NCI-H1092 (cell line): ENCODE measurements around the gene CAV3.
A peak's percentile ranks its signal among the peaks of the same experiment; 100 is the strongest.
"Not testable (repeated sequence)": the region's sequence is repeated elsewhere in the genome, so short reads cannot be mapped to it uniquely, and the experiment has no call there.

Experiments used
- DNase-seq: peaks from one replicate; lab custom pipeline; 2025; lab: John Stamatoyannopoulos, UW

Gene CAV3

DNA sequence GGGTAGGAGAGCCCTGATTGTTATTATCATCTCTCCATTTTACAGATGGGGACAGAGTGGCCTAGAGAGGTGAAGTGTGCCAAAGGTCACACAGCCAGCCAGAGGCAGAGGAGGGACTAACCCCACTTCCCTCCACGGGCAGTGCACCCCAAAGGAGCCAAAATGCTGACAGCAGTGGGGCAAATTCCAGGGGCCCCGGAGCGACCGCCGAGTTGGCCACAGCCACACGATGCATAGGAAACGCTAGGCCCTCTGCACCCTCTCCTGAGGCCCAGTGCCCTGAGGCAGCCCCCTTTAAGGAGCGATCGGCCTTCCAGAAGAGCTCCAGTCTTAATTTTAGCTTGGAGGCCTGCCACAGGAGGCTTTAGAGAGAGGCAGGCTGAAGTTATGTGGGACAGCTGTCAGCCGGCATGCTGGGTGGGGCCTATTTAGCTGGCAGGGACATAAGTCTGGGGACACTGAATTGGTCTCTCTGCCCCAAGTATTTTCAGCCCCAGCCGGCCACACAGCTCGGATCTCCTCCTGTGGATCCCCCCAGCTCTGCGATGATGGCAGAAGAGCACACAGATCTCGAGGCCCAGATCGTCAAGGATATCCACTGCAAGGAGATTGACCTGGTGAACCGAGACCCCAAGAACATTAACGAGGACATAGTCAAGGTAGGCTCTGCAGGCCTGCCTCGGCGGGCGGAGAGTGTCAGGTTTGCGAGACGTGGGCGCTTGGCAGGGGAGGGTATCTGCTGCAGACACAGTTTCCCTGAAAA, at the start of gene CAV3:
TSS of gene CAV3 (plus strand) at position 471 of the 763 bp plus-strand sequence. CDS start at position 546, 75 bp downstream.
- DNase-seq: no peak

GRCh38 chr3:8684992-8685391, 48.6 kb upstream of the CAV3 start:
- not testable (repeated sequence) for DNase-seq

DNA sequence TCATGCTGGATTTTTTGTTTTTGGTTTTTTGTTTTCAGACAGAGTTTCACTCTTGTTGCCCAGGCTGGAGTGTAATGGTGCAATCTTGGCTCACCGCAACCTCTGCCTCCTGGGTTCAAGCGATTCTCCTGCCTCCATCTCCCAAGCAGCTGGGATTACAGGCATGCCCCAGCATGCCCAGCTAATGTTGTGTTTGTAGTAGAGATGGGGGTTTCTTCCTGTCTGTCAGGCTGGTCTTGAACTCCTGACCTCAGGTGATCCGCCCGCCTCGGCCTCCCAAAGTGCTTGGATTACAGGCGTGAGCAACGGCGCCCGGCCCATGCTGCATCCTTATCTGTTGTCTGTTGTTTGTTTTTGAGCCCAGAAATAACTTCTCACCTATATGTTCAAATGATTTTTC, 42.3 kb upstream of the CAV3 start:
- not testable (repeated sequence) for DNase-seq

DNA sequence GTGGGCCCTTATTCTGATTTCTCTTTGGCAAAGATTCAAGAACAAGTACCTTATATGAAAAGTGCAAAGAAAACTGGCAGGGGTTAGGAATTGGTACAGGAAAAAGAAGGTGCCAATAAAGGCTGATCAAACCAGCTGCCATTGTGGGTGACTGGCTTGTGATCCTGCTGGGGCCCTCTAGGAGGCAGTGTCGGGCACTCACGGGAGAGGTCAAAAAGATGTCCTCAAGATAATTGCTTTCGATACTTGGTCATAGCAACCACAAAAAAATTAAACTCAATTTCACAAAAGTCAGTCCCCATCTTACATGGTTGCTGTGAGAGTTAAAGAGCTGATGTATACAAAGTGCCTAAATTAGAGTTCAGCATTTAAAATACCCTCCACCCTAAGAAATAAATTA, 31.0 kb upstream of the CAV3 start:
- no peak for DNase-seq

- DNase-seq: no peak
These were observed 28.0 kb upstream of the CAV3 start for GRCh38 chr3:8705575-8705974.

- no peak for DNase-seq
These were observed 24.3 kb upstream of the CAV3 start for GRCh38 chr3:8709287-8709686.

- peak; percentile 24 for DNase-seq
These were observed 23.6 kb upstream of the CAV3 start for GRCh38 chr3:8709801-8710507.

DNA sequence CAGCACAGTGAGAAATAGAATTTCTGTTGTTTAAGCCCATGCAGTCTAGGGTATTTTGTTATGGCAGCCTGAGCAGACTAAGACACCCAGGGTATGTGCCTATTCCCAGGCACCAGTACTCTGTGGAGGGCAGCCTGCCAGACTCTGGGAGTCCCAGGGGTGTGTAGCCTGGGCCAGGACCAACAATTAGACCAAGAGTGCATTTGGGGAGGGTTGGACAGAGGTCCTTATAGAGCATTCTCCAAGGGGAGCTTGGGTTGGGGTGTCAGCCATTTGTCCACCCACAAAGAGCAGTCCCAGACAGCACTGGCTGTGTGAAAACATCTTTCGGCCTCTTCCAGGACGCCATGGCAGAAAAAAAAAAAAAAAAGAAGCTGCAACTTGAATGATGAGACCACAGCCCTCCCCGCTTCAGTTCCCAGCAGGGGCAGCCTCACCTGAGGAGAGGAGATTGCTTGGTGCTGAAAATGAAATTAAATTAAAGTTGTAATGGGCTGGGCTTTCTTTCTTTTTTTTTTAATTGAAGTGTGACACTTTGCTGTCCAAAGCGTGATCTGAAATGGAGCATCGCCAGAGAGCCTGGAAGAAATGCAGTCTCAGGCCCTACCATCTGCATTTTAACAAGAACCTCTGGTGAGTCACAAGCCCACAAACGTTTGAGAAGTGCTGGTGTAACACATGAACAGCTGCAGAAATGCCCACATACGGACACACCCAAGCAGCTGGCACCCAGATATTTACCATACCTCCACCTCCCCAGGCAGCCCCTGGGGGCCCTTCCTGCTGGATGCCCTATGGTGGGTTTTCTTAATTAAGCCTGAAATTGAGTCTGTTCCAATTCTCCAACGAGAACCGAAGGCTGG, 21.3 kb upstream of the CAV3 start:
- DNase-seq: no peak

DNA sequence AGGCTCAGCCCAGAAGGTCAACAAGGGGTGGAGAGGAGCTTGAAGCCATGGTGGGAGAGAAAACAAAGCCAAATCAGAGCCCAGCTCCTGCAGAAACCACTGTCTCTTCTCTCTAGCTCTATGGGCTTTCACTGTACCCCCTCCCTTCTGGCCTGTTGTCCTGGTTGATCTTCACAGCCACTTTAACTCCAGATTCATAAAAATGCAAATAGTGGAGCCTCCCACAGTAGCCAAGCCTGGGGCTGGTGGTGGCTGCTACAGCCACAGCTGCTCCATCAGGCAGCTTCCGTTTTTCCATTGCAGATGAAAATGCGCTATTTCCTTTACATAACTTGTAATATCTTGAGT, 20.7 kb upstream of the CAV3 start:
- DNase-seq: no peak

GRCh38 chr3:8713901-8714759, 19.5 kb upstream of the CAV3 start:
- DNase-seq: no peak

DNA sequence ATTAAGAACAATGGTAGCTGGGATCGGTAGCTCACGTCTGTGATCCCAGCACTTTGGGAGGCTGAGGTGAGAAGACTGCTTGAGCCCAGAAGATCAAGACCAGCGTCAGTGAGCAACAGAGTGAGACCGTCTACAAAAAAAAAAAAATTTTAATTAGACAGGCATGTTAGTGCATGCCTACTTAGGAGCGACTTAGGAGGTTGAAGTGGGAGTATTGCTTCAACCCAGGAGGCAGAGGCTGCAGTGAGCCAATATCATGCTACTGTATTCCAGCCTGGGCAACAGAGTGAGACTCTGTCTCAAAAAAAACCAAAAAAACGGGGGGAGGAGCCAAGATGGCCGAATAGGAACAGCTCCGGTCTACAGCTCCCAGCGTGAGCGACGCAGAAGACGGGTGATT, 17.8 kb upstream of the CAV3 start:
- not testable (repeated sequence) for DNase-seq

DNA sequence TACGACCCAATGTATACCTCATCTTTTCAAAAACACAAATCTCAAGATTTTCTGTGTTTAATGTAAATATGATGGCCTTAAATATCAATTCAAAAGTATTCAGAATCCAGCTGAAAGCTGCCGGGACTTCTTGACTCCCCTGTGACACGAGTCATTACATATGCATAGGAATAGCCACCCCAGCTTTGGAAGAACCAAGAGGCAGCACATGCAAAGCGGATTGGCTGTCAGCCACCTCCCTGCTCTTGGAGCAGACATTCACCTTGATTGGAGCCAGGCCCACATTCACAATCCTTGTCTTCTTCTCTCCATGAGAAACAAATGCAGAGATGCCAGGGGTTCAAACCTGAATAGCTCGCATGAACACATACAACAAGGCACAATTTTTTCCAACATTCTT, 10.8 kb upstream of the CAV3 start:
- DNase-seq: no peak

- no peak for DNase-seq
These were observed 10.0 kb upstream of the CAV3 start for GRCh38 chr3:8723612-8724011.

- no peak for DNase-seq
These were observed 9.4 kb upstream of the CAV3 start for GRCh38 chr3:8724108-8724752.

- DNase-seq: no peak
These were observed 5.7 kb upstream of the CAV3 start for GRCh38 chr3:8727605-8728512.

- no peak for DNase-seq
These were observed 4.1 kb upstream of the CAV3 start for GRCh38 chr3:8729479-8729878.

- no peak for DNase-seq
These were observed 2.9 kb upstream of the CAV3 start for GRCh38 chr3:8730656-8731055.

GRCh38 chr3:8732413-8732812, 1.2 kb upstream of the CAV3 start:
- DNase-seq: no peak

GRCh38 chr3:8734137-8734878, 706 bp downstream of the CAV3 start:
- DNase-seq: no peak
